Posterior cingulate gyrus (tissue), 11 donors: ENCODE measurements around the gene NGEF.
A peak's percentile ranks its signal among the peaks of the same experiment; 100 is the strongest.

Source experiments
- DNase-seq, 10 donors: peaks; one replicate each; pipeline versions ENCODE4 v3.0.0 to v3.0.0-alpha.2; 2020 to 2021; ENCODE audit warnings: mixed read lengths in 3 of 10
- intact Hi-C: fragments of 100-400 bp; cut with DNase I; formaldehyde crosslinking; loops from one replicate; pipeline ENCODE4 v1.15.1; 2023

NGEF gene

GRCh38 chr2:232889876-232890401 is 123.1 kb downstream of the NGEF start:
- intact Hi-C loops: loop anchor here (10.0 kb wide), 1 partner anchor 135 kb away; no protein-coding TSS in a partner anchor
- DNase-seq: peak in 1 of 10 donors; percentile 79

GRCh38 chr2:232888839-232889529 is 124.1 kb downstream of the NGEF start:
- intact Hi-C loops: loop anchor here (10.0 kb wide), 1 partner anchor 136 kb away; no protein-coding TSS in a partner anchor
- peak in 2 of 10 donors; percentile 61 to 73 for DNase-seq

- intact Hi-C loops: loop anchor here (10.0 kb wide), 1 partner anchor 137 kb away; no protein-coding TSS in a partner anchor
- peak in 2 of 10 donors; percentile 20 to 65 for DNase-seq
These were observed 124.8 kb downstream of the NGEF start for GRCh38 chr2:232888099-232888836.

- DNase-seq: peak in 4 of 10 donors; percentile 28 to 85 (median 78)
These were observed 125.7 kb downstream of the NGEF start for GRCh38 chr2:232887171-232887850.

GRCh38 chr2:232886632-232887031 is 126.4 kb downstream of the NGEF start:
- intact Hi-C loops: loop anchor here (10.0 kb wide), 1 partner anchor 138 kb away; no protein-coding TSS in a partner anchor
- peak in 2 of 10 donors; percentile 4 to 59 for DNase-seq

More at GRCh38 chr2:232887171-232887850, 125.7 kb downstream of the NGEF start:
- intact Hi-C loops: loop anchor here (10.0 kb wide), 1 partner anchor 137 kb away; no protein-coding TSS in a partner anchor

GRCh38 chr2:232886176-232886575 is 126.9 kb downstream of the NGEF start:
- intact Hi-C loops: loop anchor here (10.0 kb wide), 1 partner anchor 139 kb away; no protein-coding TSS in a partner anchor
- DNase-seq: peak in 2 of 10 donors; percentile 3 to 43

- DNase-seq: peak in 3 of 10 donors; percentile 26 to 83 (median 41)
- intact Hi-C loops: loop anchor here (10.0 kb wide), 1 partner anchor 139 kb away; no protein-coding TSS in a partner anchor
These were observed 127.6 kb downstream of the NGEF start for GRCh38 chr2:232885264-232885961.

- DNase-seq: peak in 3 of 10 donors; percentile 28 to 78 (median 75)
- intact Hi-C loops: loop anchor here (10.0 kb wide), 1 partner anchor 140 kb away; no protein-coding TSS in a partner anchor
These were observed 128.3 kb downstream of the NGEF start for GRCh38 chr2:232884549-232885263.

GRCh38 chr2:232884001-232884421 is 129.0 kb downstream of the NGEF start:
- DNase-seq: peak in 3 of 10 donors; percentile 24 to 81 (median 67)
- intact Hi-C loops: loop anchor here (10.0 kb wide), 1 partner anchor 141 kb away; no protein-coding TSS in a partner anchor

GRCh38 chr2:232883116-232883721 is 129.8 kb downstream of the NGEF start:
- intact Hi-C loops: loop anchor here (10.0 kb wide), 1 partner anchor 142 kb away; no protein-coding TSS in a partner anchor
- DNase-seq: peak in 4 of 10 donors; percentile 34 to 89 (median 76)

- peak in 1 of 10 donors; percentile 62 for DNase-seq
- intact Hi-C loops: loop anchor here (10.0 kb wide), 1 partner anchor 142 kb away; no protein-coding TSS in a partner anchor
These were observed 130.4 kb downstream of the NGEF start for GRCh38 chr2:232882505-232883115.

GRCh38 chr2:232882085-232882484 is 131.0 kb downstream of the NGEF start:
- intact Hi-C loops: loop anchor here (10.0 kb wide), 1 partner anchor 143 kb away; no protein-coding TSS in a partner anchor
- peak in 2 of 10 donors; percentile 52 to 61 for DNase-seq

- DNase-seq: peak in 4 of 10 donors; percentile 15 to 74 (median 46)
- intact Hi-C loops: loop anchor here (10.0 kb wide), 1 partner anchor 144 kb away; no protein-coding TSS in a partner anchor
These were observed 132.2 kb downstream of the NGEF start for GRCh38 chr2:232880764-232881351.

- intact Hi-C loops: loop anchor here (10.0 kb wide), 1 partner anchor 145 kb away; no protein-coding TSS in a partner anchor
- peak in 5 of 10 donors; percentile 16 to 80 (median 70) for DNase-seq
These were observed 133.2 kb downstream of the NGEF start for GRCh38 chr2:232879618-232880494.

- intact Hi-C loops: no loop called here
- peak in 5 of 10 donors; percentile 15 to 89 (median 56) for DNase-seq
These were observed 134.0 kb downstream of the NGEF start for GRCh38 chr2:232878855-232879617.
